OCI-LY3 (cell line): ENCODE data around the gene MFSD2A.

Experiments used
- H2AFZ ChIP-seq: fragments of 200-600, 300-600 bp; shearing (Covaris generic); 2 replicates; pipeline ENCODE4 v1.6.0; 2014; ENCODE audit warnings: antibody characterized with exemption, low read depth, low read length
- H3K27ac ChIP-seq: fragments of 200-600, 300-600 bp; sonication (generic); 2 replicates; pipeline ENCODE4 v1.5.1; 2014; ENCODE audit warnings: mild to moderate bottlenecking, low read length, moderate library complexity, mixed read lengths
- H3K27me3 ChIP-seq: fragments of 200-600, 300-600 bp; sonication (generic); 2 replicates; pipeline ENCODE4 v1.6.1; 2014; ENCODE audit warnings: low read depth, low read length, mixed read lengths
- H3K36me3 ChIP-seq: fragments of 200-600, 300-600 bp; sonication (generic); replicated peaks from 2 replicates; pipeline ENCODE3; 2014; ENCODE audit warnings: low read depth, low read length, mixed read lengths
- H3K4me1 ChIP-seq: fragments of 300-600, 200-600 bp; sonication (generic); 2 replicates; pipeline ENCODE4 v1.6.1; 2014; ENCODE audit warnings: low read length, mixed read lengths
- H3K4me2 ChIP-seq: fragments of 200-600, 300-600 bp; sonication (generic); 2 replicates; pipeline ENCODE4 v1.6.1; 2014; ENCODE audit warnings: low read length, mixed read lengths
- H3K4me3 ChIP-seq: fragments of 300-600, 200-600 bp; sonication (generic); 2 replicates; pipeline ENCODE4 v1.5.1; 2014; ENCODE audit warnings: antibody characterized with exemption, mild to moderate bottlenecking, low read length, moderate library complexity
- H3K79me2 ChIP-seq: fragments of 300-600, 200-600 bp; shearing (Covaris generic); 2 replicates; pipeline ENCODE4 v1.6.1; 2014; ENCODE audit warnings: mild to moderate bottlenecking, low read length, mixed read lengths
- H3K9ac ChIP-seq: fragments of 300-600, 200-600 bp; shearing (Covaris generic); 2 replicates; pipeline ENCODE4 v1.6.0; 2014; ENCODE audit warnings: mild to moderate bottlenecking, low read length, moderate library complexity
- H3K9me3 ChIP-seq: fragments of 200-600, 300-600 bp; shearing (Covaris generic); 2 replicates; pipeline ENCODE4 v1.6.1; 2014; ENCODE audit warnings: low read length, mixed read lengths; ENCODE audit not compliant: insufficient read depth
- H4K20me1 ChIP-seq: fragments of 200-600, 300-600 bp; sonication (generic); 2 replicates; pipeline ENCODE4 v1.6.1; 2016; ENCODE audit warnings: low read length, mixed read lengths; ENCODE audit not compliant: insufficient read depth
- EZH2phosphoT487 ChIP-seq: fragments of 200-600 bp; shearing (Covaris generic); IDR thresholded peaks from 2 replicates; pipeline ENCODE4 v1.6.1; 2018; ENCODE audit warnings: antibody characterized with exemption, mixed run types, low read depth
- TF ChIP-seq, protein P1 (sequence below): fragments of 200-600, 300-600 bp; sonication (generic); IDR thresholded peaks from 2 replicates; pipeline ENCODE4 v1.5.1; 2014; ENCODE audit warnings: antibody characterized with exemption, low read length, low read depth

MFSD2A gene

GRCh38 chr1:40014812-40015594 is 60.1 kb downstream of the MFSD2A start:
- H3K4me2 ChIP-seq: no peak overlapping the region
- H3K36me3 ChIP-seq: no peaks in the 10 kb centered on the region
- H3K27me3 ChIP-seq: no peaks in the 10 kb centered on the region
- H3K4me3 ChIP-seq: no peak overlapping the region
- H3K9me3 ChIP-seq: no peaks in the 10 kb centered on the region
- no peak overlapping the region for H3K27ac ChIP-seq
- TF ChIP-seq, protein P1, sequence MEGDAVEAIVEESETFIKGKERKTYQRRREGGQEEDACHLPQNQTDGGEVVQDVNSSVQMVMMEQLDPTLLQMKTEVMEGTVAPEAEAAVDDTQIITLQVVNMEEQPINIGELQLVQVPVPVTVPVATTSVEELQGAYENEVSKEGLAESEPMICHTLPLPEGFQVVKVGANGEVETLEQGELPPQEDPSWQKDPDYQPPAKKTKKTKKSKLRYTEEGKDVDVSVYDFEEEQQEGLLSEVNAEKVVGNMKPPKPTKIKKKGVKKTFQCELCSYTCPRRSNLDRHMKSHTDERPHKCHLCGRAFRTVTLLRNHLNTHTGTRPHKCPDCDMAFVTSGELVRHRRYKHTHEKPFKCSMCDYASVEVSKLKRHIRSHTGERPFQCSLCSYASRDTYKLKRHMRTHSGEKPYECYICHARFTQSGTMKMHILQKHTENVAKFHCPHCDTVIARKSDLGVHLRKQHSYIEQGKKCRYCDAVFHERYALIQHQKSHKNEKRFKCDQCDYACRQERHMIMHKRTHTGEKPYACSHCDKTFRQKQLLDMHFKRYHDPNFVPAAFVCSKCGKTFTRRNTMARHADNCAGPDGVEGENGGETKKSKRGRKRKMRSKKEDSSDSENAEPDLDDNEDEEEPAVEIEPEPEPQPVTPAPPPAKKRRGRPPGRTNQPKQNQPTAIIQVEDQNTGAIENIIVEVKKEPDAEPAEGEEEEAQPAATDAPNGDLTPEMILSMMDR: no peak
- no peak for TF ChIP-seq EZH2phosphoT487
- no peaks in the 10 kb centered on the region for H3K79me2 ChIP-seq
- H2AFZ ChIP-seq: no peak overlapping the region
- H3K4me1 ChIP-seq: peaks cover 12% of the 10 kb centered on the region
- no peaks in the 10 kb centered on the region for H4K20me1 ChIP-seq
- no peak overlapping the region for H3K9ac ChIP-seq

- Histone ChIP-seq H3K4me1 (peaks cover 12% of the 10 kb centered on the region), H3K4me3 (no peak overlapping the region), H3K9ac (no peak overlapping the region), H3K4me2 (no peak overlapping the region), H3K79me2 (no peaks in the 10 kb centered on the region), H4K20me1 (no peaks in the 10 kb centered on the region), H2AFZ (no peak overlapping the region), H3K9me3 (no peaks in the 10 kb centered on the region), H3K27me3 (no peaks in the 10 kb centered on the region), H3K36me3 (no peaks in the 10 kb centered on the region), H3K27ac (no peak overlapping the region)
- TF ChIP-seq EZH2phosphoT487: no peak
- TF ChIP-seq, protein P1: no peak
These were observed 63.1 kb downstream of the MFSD2A start for GRCh38 chr1:40017951-40018575.
